NCI-H1694 (cell line): Measurements from ENCODE around the gene GPR153.
A peak's percentile ranks its signal among the peaks of the same experiment; 100 is the strongest.

Experiments used
- DNase-seq: peaks from one replicate; lab custom pipeline; 2025; lab: John Stamatoyannopoulos, UW

GPR153 gene

DNA sequence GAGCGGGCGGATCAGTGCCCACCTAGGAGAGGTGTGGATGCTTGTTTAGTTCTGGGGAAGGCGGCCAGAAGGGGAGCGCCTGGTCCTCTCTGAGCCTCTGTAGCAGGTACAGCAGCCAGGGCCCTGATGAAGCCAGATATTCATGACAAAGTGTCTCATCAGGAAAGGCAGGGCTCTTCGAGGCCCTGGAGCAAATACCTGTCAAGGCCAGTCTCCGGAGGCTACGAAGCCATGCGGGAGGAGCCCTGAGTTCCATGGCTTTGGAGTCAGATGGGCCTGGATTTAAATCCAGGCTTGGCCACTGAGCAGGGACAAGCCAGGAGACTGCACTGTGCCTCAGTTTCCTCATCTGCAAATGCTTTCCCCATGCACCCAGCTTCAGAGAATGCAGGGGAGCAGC lies 25.4 kb upstream of the GPR153 start:
- DNase-seq = no peak

DNA sequence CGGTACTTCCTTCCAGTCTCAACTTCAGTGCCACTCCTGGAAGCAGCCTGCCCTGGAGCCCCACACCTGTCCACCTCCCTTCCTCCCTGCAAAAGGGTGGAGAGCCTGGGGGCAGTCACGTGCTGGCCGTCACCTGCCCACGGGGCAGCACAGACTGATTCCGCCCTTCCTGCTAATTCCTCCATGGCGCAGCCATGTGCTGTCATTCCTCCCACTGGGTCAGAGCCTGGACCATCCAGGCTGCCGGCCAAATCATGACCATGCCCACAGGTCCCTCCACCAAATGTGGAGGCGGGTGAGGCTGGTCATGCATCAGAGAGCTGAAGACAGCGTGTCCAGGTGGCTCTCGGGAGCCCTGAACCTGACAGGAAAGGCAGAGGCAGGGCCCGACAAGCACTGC lies 24.4 kb upstream of the GPR153 start:
- DNase-seq = no peak

DNA sequence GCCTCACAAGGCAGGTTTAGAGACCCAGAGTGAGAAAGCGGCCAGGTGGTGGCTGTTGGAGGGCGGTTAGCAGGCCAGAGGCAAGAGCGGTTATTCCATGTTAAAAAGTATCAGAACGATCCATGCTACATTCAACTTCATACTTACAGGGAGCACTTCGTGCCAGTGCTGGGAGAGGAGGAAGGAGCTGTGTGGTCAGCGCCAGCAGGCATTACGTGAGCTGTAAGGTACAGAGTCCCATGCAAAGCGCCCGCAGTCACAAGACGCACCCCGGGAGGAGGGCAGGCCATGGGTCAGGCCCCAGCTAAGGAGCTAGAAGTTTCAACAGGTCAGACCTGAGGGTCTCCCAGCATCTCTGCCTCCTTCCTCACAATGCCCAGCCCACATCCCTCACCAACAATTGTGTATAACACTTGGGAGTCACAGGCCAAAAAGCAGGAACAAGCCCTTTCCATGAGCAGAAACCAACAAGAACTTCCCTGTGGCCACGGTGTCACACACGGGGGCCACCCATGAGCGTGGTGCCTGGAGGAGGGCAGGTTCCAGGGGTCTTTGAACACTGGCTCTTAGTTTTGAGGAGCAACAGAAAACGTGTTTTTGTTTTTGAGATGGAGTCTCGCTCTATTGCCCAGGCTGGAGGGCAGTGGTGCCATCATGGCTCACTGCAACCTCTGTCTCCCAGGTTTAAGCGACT lies 21.8 kb upstream of the GPR153 start:
- DNase-seq = no peak

DNA sequence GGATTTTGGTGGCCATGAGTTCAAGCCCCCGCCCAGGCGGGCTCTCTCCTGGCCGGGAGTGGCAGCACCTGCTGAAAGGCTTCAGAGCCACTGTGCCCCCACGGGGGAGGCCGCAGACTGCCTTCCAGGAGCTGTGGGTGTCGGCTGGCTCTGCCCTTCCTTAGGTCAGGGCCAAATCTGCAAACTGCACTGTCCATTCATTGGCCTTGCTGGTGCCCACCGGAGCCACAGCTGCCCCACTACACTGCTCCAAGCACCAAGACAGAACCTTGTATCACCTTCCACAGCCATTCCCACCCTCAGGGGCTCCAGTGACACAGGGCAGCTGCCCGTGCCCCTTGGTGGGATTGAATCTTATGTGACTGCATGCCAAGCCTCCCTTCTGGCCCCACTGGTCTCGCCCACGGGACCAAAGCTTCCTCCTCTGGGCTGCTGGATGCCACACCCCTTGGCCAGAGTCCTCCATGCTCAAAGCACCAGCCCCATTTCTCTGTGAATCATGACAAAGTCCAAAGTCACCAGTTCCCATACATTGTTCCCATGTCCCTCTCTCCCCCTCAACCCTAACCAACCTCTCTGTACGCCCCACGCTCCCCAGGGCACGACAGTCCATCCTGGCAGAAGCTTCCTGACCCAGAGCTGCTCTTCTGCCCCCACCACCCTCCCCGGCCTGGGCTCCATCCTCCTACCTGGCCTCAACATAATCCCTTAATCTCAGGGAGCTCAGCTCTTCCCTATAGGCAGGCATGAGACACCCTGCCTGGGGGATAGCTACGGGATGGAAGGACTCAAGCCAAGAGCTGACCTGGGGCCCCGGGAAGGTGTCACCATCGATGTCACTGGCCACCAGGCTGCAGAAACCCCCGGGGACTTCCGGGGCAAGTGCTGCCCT lies 20.9 kb upstream of the GPR153 start:
- DNase-seq = no peak

DNA sequence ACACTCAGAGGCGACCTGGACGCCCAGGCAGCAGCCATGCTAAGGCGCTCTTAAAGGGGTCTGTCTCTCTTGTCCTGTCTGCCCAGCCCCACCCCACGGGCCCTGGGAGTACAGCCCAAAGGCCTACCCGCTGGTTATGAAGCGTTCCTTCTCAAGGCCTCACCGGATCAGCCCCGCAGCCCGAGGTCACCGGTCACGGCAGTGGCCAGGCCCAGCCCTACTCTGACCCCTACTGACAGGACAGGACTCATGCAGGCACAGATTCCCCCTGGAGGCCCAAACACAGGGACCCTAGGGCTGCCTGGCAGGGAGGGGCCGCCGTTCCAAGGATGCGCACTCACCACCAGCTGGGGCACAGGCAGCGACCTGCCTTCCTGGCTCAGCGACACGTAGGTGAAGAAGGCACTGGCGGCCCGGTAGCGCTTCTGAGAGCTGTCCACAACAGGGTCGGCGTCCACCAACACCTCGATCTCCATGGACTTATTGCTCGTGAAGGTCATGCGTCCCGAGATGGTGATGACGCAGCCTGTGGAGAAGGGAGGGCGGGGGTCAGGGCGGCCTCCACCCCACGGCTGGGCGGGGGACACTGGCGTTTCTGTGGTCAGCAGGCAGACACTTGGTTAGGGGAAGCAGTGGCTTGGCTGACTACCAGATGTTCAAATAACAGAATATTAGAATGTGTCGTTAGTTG lies 20.0 kb upstream of the GPR153 start:
- no peak for DNase-seq

DNA sequence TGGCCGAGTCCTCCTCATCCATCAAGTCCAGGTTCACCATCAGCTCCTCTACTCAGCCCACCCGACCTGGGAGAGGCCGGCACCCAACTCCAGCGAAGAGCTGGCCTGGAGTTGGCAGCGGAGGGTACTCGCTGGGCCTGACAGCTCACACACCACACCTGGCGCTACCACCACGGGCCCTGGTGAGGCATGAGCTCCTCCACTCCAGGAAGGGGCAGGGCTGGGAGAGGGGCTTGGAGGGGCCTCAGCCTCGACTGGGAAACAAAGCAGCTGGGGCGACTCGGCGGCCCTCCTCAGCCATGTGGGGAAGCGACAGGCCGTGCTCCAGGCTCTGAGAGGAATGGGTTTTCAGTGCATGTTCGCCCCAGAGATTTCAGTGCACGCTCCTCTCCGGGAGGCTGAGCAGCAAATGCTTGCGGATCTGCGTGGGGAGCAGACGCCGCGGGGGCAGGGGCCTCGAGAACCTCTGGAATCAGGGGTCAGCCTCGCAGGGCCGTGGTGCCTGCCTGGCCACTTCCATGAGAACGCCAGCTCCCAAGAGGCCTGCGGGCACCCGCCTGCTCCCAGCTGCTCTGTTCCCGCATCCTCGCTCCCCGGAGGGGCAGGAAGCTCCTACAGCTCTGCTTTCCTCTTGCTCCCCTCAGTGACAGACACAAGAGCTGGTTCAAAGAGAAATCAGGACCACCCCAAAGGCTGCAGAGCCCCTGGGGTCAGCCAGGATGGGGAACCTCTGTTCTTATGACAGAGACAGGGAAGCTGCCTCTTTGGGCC lies 18.9 kb upstream of the GPR153 start:
- DNase-seq = no peak

DNA sequence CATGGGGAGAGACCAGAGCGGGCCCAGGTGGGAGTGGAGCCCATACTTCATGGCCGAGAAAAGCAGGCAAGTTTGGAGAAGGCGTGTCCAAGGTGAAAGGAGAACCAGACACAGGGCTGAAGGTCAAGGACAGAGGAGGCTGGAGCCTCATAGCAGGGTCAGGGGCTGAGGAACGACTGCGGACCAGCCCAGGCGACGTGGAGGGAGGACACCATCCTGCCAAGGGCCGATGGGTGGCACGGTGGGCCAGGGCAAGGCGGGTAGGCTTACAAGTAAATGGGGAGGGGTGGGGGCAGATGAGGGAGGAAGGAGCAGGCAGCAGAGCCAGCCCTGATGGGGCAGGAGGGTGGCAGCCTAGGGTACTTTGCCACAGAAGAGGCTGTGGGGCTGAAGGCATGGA lies 18.2 kb upstream of the GPR153 start:
- DNase-seq = no peak

DNA sequence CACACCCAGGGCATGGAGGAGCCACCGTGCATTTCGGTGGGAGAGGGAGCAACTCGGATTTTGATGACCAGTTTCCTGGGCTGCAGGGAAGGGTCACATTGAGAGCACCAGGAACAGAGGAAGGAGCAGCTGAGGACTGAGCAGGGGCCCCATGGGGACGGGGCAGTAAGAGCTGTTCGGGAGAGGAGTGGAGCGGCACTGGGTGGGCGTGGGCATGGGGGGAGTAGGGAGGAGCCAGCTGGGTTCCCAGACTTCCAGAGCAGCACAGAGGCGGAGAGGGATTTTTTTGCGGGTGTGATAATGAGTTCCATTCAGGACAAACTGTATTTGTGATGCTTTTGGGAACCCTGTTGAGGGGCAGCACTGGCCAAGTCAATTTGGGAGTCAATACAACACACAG lies 17.4 kb upstream of the GPR153 start:
- DNase-seq = no peak

DNA sequence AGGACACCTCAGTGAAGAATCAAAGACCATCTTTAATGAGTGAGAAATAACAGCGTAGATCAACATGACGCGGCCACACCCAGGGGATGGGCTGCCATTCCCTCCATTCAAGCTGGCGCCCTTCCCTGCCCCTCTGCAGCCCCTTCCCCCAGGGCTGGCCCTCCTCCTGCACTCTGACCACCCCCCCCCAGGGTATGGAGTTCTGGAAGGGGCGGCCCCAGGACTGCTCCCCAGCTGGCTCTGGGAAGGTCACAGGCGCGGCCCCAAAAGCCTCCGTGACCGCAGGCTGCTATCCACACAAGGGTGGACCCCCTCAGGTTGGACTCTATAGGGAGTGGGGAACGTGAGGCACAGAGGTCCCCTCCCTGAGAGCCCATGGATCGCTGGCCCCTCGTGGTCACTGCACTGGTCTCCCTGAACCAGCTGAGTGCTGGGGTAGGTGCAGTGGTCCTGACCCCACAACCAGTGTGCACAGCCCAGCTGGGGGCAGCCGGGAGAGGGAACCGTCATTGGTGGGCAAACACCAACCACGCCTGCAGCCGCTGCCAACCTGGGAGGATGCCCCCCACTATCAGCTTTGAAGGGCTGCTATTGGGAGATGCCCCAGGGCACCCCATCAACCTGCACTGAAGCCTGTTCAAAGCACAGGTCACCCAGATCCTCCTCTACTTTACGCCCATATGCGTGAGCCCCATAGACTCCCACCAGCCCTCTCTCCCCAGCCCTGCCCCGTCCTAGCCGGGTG lies 16.1 kb upstream of the GPR153 start:
- DNase-seq = no peak

DNA sequence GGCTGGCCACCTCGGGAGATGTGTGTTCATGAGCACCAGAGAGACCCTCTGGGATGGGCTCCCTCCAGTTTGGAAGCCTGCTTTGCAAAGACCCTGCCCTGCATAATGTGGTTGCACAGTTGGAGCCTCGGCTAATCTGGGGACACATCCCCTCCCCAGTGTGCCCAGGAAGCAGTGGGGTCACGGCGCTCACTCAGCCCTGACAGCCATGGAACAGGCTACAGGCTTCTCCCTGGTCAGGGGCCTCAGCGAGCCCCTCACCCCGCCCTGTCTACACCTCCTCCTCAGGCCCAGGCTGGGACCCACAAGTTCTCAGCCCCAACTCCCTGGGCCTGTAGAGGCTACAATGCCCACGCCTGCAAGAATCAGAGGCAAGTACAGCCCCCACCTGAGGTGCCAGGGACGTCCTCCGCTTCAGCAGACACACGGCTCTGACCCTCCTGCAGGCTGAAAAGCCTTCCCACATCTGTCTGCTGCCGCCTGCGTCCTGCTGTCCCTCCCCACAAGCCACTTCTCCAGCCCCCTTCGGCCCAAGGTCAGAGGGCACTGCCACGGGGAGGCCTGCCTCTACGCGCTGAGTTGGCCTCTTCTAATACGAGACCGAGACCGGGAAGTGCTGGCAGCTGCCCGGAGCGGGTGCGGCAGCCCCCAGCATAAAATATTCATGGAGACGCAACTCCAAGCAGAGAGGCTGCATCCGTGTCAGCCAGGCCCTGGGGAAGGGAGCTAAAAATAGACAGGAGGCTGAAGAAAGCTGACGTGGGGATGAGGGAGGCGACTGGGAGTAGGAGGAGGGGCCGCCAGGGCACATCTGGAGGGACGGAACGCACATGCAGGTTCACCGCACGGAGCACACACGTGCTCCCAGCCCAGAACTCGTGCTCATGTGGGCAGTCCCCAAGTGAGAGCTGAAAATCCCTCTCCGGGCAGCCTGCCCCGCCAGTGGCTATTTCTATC lies 15.2 kb upstream of the GPR153 start:
- DNase-seq = peak; percentile 37

DNA sequence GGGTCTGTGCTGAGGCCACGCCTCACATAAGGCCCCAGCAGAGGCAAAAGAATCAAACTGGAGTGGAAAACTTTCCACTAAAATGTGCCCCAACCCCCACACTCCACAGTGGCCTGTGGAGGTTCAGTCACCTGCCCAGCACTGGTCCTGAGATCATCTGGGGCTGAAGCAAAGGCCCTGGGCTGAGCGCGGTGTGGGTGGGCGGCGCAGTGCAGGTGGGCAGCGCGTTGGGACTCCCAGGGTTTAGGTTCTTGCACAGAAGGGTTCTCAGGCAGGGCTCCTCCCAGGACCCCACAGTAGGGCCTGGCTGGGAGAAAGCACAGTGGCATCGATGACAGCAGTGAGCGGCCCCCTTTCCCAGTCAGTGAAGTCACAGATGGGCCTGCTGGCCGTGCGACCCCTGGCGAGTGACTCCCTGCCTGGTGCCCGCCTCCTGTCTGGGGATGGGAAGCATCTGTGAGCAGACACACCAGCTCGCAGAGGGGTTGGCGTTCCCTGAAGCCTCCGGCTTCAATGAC lies 13.8 kb upstream of the GPR153 start:
- no peak for DNase-seq

DNA sequence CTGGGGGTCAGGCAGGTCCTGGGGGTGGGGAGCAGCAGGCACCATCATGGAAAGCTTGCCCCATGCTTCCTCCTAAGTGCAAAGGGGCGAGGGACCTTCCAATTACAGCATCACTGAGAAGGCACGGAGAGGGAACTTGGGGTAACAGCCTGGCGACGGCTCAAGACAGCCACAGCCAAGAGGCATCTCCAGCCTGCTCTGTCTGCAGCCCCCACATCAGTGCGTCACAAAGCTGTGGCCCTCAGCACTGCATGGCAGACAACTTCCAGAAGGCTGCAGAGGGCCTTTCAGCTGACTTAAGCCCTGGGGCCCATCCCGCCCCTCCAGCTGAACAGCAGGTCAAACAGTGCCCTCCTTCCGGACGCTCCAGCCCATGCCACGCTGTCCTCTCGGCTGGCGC lies 13.2 kb upstream of the GPR153 start:
- DNase-seq = no peak

DNA sequence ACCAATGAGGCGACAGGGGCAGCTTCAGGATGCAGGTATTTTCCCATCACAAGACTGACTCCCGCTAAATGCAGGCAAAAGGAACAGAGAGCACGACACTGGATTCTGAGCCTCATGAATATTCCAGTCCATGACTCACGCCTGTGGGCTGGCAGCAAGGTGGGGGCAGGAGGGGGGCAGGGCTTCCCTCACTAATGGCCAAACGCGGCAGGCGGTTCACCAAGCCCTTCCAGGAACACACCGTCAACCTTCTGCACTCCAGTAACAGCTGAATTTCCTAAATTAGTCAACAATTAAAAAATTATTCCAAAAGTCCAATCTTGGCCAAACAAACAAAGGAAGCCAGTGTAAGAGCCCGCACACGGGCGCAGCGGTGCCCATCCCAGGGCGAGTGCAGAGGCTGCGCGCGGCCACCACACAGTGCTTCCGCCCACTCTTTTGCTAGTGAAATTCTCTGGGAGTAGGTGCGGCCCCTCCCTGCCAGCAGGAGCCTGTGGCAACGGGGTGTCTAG lies 12.5 kb upstream of the GPR153 start:
- no peak for DNase-seq

DNA sequence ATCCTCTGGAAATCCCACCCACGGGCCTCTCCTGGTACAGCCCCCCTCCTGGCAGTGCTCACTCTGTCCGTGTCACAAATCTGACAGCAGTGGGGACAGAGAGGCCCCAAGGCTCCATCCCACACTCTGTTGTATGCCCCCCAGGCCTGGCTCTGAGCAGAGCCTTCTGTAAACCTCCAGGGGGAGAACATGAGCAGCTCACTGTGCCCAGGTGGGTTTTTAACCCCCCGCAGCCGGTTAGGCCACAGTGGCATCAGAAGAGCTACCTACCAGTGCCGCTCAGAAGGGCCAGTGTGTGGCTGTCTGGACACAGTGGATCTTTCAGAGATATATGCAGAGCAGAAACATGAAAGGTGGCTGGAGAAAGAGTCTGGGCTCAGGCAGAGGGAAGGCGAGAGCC lies 12.0 kb upstream of the GPR153 start:
- DNase-seq = no peak

DNA sequence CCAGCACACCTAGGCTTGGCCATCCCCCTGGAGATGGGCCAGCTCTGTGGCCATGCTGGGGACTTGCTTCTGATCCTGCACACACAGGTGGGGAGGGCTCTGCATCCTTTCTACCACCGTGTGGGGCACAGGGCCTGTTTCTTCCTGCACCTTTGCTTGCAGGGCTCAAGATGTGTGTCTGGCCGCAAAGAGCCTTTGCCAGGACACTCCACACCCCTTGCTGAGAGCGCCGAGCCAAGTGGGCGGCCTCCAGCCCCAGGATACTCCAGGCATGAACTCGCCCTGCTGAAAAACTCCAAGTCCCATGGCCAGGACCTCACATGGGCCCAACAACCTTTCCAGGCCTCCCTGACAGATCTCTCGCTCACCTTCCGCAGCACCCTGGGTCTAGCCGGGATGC lies 11.6 kb upstream of the GPR153 start:
- no peak for DNase-seq

DNA sequence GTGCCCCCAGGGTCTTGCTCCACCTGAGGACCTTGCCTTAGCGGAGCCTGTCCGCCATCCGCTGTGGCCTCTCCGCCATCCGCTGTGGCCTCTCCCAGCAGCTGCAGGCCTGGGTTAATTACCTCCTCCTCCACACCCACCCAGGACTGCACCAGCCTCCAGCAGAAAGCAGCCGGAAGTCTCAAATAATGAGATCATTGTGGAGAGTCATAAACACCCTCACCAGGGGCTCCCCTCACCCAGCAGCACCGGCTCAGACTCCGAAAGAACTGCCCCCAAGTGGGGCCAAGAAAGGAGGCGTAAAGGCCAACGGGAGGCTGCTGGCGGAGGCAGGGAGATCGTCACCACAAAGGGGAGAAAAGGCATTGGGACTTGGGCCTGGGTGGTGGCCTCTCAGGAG lies 10.7 kb upstream of the GPR153 start:
- DNase-seq = no peak

DNA sequence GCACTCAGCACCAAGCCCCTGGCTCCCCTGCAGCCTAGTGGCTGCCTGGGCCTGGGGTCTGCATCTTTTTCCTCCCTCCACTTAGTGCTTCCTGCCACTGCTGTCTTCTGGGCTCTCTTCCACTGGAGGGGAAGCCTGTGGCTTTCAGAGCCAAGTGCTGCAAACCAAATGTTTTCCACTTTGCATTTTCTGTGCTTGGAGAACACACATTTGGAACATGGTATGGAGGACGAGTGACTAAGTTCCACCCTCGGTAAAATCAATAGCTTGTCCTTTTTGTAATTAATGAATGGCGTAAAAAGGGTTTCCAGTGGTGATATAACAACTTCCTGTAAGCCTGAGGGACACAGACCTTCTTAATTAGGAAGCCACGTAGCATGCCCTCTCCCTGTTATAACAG lies 10.1 kb upstream of the GPR153 start:
- DNase-seq = no peak

DNA sequence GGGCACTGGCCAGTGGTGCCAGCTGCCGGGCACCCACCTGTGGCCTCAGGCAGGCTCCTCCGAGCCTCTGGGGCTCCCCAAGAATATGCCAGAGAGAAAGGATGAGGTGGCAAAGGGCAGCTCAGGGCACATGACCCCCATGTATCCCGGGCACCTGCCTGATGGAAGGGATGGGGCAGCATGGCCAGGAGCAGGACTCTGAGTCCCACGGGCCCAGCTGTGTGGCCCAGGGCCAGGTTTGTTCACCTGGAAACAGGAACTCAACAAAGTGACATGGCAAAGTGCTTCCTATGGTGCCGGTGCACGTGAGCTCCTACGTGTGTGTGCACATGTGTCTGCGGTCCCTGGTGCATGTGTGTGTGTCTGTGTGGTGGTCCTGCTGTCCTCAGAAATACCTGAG lies 9.5 kb upstream of the GPR153 start:
- no peak for DNase-seq

DNA sequence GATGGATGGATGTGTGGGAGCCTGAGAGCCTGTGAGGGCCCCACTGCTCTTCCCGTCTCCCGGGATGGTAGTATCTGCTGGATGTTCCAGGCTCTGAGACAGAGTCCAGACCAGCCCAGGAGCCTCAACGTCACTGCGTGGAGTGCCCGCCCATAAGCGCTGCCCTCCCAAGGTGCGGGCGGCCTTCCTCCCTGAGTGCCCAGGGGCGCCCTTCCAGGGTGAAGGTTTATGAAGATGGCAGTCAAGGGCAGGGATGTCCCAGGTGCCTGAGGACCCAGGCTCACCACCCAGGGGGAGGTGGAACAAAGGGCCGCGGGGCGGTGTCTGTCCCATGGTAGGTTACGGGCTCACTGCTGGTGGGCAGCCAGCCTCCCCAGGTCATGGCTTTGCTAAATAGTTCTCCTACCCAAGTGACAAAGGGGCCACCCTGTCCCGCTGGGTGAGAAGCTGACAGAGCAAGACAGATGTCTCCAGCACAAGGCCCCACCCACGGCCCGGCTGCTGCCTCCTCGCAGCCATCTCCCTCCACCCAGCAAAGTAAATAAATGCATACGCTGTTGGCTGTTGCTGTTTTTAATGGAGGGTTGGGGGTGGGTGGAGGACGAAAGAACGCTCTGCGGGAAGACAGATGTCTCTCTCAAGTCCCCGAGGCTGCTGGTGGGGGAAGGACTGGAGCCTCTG lies 9.0 kb upstream of the GPR153 start:
- peak; percentile 83 for DNase-seq
